ENCODE data around the gene KIF5A. TPM values are rescaled to one million over a fixed set of nuclear protein-coding genes. Genes with fewer than 3 reads are reported as not detected.

The KIF5A gene
- total and polyA plus RNA-seq, 2 donors (not counting 1 experiment from before 2014, with no cell fraction given) = 0.09 to 0.67 TPM

DNA sequence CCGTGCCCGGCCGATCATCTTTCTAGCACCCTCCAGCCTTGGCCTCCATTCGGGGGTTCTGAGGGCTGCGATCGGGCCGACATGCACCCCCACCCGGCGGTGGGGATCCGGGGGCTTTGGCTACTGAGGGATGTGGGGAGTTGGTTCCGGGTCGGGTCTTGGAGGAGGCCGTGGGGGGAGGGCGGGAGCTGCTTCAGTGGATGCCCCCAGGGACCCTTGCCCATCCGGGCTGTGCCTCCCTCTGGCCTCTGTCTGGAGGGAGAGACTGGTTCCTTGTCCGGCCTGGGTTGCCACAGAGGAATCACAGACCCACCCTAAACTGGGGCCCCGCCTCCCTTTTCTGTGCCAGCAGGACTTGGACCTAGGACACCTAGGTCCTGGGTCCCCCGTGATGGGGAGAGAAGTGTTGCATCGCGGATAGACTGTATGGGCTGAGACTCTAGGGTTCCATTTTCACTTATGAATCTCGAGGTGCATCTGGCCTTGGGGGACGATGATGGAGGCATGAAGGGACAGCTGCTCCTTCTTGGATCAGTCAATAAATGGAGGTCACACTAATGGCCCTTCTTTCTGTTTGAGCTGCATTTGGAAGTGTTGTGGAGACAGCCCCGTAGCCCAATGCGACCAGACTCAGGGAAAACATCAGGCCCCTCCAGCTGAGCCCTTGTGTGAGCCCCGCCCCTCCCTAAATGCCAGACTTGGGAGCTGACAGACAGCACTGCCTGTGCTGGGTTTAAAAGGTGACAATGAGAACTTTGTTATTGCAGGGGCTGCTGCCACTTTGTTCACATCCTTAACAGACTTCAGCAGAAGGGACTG, 55.4 kb downstream of the KIF5A start:
- H3K4me1 Mint-ChIP-seq = peaks cover 22% of the 10 kb centered on the region
- Histone ChIP-seq H4K20me1 (ENCODE audit: control insufficient read depth, insufficient read depth, low read length, poor library complexity, severe bottlenecking) (no peaks in the 10 kb centered on the region), H3K27ac (ENCODE audit: low read length in 2 of 2) (no peak overlapping the region), H3K9ac (ENCODE audit: low read length) (peak overlapping the region; percentile 65), H3K4me2 (replicated peaks; ENCODE audit: low read depth, low read length, poor library complexity, severe bottlenecking) (peak overlapping the region; percentile 88), H3K4me3 (ENCODE audit: control extremely low read depth in 1 of 5, extremely low read depth in 1 of 5, insufficient read depth in 1 of 5, low read depth in 2 of 5, low read length in 4 of 5) (peak overlapping the region in 4 of 5 experiments; percentile 38 to 62 (median 52)), H3K9me3 (ENCODE audit: control extremely low read depth in 1 of 3, control insufficient read depth in 2 of 3, insufficient read depth in 1 of 3, low read length in 2 of 3) (peaks cover 0 to 11% (median 0%) of the 10 kb centered on the region in 3 donors), H3K27me3 (replicated peaks in 1 of 4; ENCODE audit: control extremely low read depth in 1 of 4, control insufficient read depth in 3 of 4, insufficient read depth in 4 of 4, low read length in 3 of 4) (peaks cover 0 to 46% (median 15%) of the 10 kb centered on the region in 4 experiments), H3K36me3 (replicated peaks in 1 of 2; ENCODE audit: control extremely low read depth in 1 of 2, control insufficient read depth in 1 of 2, extremely low read depth in 1 of 2, insufficient read depth in 2 of 2, low read length in 1 of 2) (peaks cover 5 to 17% of the 10 kb centered on the region in 2 experiments), H3K79me2 (ENCODE audit: control insufficient read depth, insufficient read depth, low read length) (no peaks in the 10 kb centered on the region), H2AFZ (ENCODE audit: insufficient read depth, low read depth, low read length, poor library complexity, severe bottlenecking) (peak overlapping the region; percentile 79), H3K4me1 (ENCODE audit: control insufficient read depth in 2 of 2, insufficient read depth in 2 of 2, low read length in 2 of 2) (peaks cover 13 to 14% of the 10 kb centered on the region in 2 donors)
- no peaks in the 10 kb centered on the region for H3K9me3 Mint-ChIP-seq (ENCODE audit: insufficient read depth)
- H3K27me3 Mint-ChIP-seq = peaks cover 34% of the 10 kb centered on the region
- DNase-seq = no peak
- peak overlapping the region; percentile 82 for H3K4me3 Mint-ChIP-seq
- ATAC-seq (ENCODE audit: low read depth) = peak; percentile 23
- WGBS (ENCODE audit: insufficient coverage) = 28% methylated on average over 18 of the region's 25 CpGs
- intact Hi-C loops (cut with micrococcal nuclease) = no loop called here
- H3K27ac Mint-ChIP-seq = no peak overlapping the region
- TF ChIP-seq EZH2 (IDR thresholded peaks at IDR 0.05; ENCODE audit: borderline replicate concordance, insufficient read depth, low read depth, low read length, poor library complexity, severe bottlenecking) = no peak
- TF ChIP-seq, protein P1, sequence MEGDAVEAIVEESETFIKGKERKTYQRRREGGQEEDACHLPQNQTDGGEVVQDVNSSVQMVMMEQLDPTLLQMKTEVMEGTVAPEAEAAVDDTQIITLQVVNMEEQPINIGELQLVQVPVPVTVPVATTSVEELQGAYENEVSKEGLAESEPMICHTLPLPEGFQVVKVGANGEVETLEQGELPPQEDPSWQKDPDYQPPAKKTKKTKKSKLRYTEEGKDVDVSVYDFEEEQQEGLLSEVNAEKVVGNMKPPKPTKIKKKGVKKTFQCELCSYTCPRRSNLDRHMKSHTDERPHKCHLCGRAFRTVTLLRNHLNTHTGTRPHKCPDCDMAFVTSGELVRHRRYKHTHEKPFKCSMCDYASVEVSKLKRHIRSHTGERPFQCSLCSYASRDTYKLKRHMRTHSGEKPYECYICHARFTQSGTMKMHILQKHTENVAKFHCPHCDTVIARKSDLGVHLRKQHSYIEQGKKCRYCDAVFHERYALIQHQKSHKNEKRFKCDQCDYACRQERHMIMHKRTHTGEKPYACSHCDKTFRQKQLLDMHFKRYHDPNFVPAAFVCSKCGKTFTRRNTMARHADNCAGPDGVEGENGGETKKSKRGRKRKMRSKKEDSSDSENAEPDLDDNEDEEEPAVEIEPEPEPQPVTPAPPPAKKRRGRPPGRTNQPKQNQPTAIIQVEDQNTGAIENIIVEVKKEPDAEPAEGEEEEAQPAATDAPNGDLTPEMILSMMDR (IDR thresholded peaks at IDR 0.05) = no peak
- POLR2A ChIA-PET = interaction anchor here (0.6 to 0.7 kb wide), 3 partner anchors 14 to 947 kb away, joined by 3 to 4 read pairs (median 3); no protein-coding TSS in a partner anchor
- CTCF ChIA-PET = interaction anchor here (0.5 to 12.6 kb wide), 3 partner anchors 15 to 66 kb away, joined by 3 to 97 read pairs (median 14); no protein-coding TSS in a partner anchor
